LNCAP (cell line): ENCODE data around the gene PRTN3.

Source experiments
- CTCF ChIP-seq: fragments of 450-650 bp; IDR thresholded peaks from 2 replicates; pipeline ENCODE4 v1.5.1; 2017; ENCODE audit warnings: mild to moderate bottlenecking

Gene PRTN3

GRCh38 chr19:873084-873483, 32.3 kb downstream of the PRTN3 start:
- TF ChIP-seq CTCF = no peak

- no peak for TF ChIP-seq CTCF
These were observed 32.8 kb downstream of the PRTN3 start for GRCh38 chr19:873561-874041.

- no peak for TF ChIP-seq CTCF
These were observed 34.6 kb downstream of the PRTN3 start for GRCh38 chr19:875265-875879.

- TF ChIP-seq CTCF = no peak
These were observed 35.3 kb downstream of the PRTN3 start for GRCh38 chr19:876089-876488.

GRCh38 chr19:876780-877314, 36.0 kb downstream of the PRTN3 start:
- TF ChIP-seq CTCF = no peak

GRCh38 chr19:879711-880438, 39.1 kb downstream of the PRTN3 start:
- TF ChIP-seq CTCF = no peak

- TF ChIP-seq CTCF = no peak
These were observed 40.7 kb downstream of the PRTN3 start for GRCh38 chr19:881385-882071.
